GM21723 (cell line): ENCODE measurements around the gene ZMPSTE24.
"Not testable (repeated sequence)": the region's sequence is repeated elsewhere in the genome, so short reads cannot be mapped to it uniquely, and the experiment has no call there.

Source experiments
- ATAC-seq: cut with Tn5 transposase; IDR thresholded peaks from one replicate; pipeline ENCODE4 v1.9.1; 2021; ENCODE audit warnings: mild to moderate bottlenecking, moderate library complexity; ENCODE audit not compliant: unreplicated experiment

The ZMPSTE24 gene

DNA sequence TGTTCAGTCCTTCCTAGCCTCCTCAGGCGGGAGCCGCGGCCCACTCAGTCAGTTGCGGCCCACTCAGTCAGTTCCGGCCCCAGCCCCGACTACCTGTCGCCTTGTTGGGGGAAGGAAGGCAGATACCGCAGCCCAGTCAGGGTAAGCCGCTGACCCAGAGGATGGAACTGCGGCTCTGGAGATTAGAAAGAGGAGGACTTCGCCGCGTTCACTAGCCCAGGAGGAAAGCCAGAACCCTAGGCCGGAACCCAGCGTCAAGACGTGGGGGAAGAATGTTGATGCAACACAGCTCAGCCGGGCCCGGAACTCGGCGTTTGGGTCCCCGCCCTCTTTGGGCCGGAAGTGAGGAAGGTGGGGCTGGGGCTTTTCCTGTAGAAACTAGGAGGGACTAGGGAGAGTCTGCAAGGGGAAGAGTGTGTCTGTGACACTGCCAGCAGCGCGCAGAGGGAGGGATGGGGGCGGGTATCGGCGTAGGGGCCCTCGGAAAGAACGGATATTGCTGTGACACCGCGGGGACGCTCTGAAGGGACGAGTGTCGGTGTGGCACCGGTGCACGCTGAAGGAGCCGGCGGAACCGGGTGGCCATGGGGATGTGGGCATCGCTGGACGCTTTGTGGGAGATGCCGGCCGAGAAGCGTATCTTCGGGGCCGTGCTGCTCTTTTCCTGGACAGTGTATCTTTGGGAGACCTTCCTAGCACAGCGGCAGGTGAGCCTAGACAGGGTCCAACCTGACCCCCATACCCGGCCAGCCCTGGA, at the start of gene ZMPSTE24:
ZMPSTE24 (plus strand) TSS at position 549 of the 757 bp plus-strand sequence; CDS start at position 585, 36 bp downstream.
- ATAC-seq = peak; percentile 92

DNA sequence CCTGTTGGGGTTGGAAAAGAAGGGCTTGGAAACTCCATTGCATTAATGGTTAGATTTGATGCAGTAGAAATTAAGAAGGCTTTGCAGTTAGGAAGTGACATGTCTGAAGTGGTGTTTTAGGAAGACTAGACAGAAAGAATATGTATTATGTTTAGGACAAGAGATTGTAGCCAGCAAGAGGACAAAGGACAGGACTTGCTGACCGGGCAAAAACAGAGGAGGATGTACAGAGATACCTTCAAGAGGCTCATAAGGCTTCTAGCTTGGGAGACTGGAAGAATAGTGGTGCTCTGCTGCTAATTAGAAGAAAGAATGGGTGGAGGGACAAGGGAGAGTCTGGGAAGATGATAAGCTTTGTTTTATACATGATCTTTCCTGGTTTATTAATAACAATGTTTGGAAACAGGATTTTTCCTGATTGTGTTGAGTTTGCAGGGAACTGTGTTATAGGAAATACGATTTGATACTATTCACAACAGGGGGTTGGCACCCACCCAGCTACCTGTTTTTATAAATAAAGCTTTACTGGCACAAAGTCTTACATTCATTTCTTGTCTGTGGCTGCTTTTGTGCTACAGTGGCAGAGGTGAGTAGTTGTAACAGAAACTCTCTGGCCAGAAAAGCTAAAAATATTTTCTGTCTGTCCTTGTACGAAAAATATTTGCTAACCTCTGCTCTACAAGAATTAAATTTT, 47.4 kb upstream of the ZMPSTE24 start:
- no peak for ATAC-seq

DNA sequence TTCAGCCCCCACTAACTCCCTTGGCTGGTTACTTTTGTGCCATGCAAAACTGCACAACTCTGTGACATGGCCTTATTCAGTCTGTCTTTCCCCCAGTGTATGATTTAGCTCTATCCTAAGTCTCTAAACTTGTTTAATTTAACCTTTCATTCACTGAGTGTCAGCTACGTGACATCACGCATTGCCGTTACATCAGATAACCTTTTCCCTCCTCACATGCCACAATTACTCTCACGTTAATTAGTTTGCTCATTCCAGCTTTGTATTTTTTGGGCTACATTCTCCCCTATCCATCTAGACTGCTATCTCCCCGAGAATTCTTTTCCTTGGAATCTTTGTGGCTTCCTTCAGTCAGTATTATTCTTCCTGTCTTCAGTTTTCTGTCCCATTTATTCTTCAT, 39.7 kb upstream of the ZMPSTE24 start:
- ATAC-seq = no peak

DNA sequence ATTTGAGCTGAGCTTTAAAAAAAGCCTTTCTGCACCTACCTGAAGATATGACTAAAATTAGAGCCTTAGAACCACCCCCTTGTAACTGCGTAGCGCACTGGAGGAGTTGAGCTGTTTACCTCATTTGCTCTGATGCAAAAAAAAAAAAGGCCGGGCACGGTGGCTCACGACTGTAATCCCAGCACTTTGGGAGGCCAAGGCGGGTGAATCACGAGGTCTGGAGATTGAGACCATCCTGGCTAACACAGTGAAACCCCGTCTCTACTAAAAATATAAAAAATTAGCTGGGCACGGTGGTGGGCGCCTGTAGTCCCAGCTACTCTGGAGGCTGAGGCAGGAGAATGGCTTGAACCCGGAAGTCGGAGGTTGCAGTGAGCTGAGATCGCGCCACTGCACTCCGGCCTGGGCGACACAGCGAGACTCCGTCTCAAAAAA, 36.5 kb upstream of the ZMPSTE24 start:
- ATAC-seq = not testable (repeated sequence)

DNA sequence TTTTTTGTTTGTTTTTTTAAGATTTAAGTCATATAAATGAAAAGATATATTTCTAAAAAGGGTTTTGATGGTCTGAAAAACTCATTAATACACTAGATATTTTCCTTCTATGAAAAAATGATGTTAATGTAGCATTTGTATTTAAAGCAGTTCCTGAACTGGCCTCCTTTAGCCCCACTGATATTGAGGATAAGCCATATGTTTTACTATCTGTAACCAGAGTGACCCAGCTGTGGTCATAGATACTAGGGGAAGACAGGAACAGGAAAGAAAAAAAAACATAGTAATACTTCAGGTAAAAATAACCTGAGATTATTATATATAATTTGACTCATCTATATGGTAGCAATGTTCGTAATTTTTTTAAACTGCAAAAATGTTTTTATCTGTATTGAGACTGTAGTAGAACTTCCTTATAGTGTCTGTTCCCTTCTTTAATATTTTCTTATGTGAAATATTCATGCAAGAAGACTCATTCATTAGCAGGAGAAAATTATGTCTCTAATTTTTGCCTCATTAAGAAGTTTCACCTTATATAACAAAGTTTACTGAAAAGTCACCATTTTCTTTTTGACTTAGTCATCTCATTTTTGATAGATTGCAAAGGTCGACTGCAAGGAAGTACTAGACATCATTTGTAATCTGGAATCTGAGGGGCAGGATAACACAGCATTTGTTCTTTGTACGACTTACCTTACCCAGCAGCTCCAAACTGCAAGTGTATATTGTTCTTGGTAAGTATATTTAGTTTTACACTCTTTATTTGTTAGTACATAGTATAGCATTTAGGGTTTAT, 35.9 kb upstream of the ZMPSTE24 start:
- no peak for ATAC-seq

- no peak for ATAC-seq
Observed at GRCh38 chr1:40224040-40224439, 34.0 kb upstream of the ZMPSTE24 start.

DNA sequence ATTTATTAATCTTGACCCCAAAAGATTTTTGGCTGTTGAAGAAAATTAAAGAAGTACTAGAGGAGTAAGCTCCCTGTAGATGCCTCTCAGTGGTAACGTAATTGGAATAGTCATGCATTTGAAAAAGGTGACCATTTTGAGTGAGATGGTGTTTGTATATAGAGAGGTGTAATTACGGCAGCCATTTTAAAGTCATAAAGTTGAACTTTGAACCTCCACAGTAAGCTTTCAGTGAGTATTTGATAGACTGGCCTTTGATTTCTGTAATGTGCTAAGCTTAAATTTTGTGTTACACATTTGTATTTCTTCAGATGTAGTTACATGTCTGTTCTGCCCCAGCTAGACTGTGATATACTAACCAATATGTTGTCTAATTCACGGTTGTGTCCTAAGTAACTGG, 31.8 kb upstream of the ZMPSTE24 start:
- no peak for ATAC-seq

- peak; percentile 96 for ATAC-seq
Observed at GRCh38 chr1:40232444-40232843, 25.6 kb upstream of the ZMPSTE24 start.

DNA sequence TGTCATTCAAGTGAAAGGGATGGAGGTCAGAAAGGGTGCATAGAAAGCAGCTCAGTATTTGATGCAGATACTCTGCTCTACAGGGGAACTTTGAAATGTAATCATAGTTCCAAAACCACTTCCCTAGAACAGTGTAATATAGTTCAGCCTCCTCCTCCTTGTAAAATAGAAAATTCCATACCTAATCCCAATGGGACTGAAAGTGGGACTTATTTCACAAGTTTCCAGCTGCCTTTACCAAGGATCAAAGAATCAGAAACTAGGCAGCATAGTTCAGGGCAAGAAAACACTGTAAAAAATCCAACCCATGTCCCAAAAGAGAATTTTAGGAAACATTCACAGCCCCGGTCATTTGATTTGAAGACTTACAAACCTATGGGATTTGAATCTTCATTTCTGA, 18.4 kb upstream of the ZMPSTE24 start:
- no peak for ATAC-seq

GRCh38 chr1:40240390-40240789, 17.6 kb upstream of the ZMPSTE24 start:
- ATAC-seq = no peak

DNA sequence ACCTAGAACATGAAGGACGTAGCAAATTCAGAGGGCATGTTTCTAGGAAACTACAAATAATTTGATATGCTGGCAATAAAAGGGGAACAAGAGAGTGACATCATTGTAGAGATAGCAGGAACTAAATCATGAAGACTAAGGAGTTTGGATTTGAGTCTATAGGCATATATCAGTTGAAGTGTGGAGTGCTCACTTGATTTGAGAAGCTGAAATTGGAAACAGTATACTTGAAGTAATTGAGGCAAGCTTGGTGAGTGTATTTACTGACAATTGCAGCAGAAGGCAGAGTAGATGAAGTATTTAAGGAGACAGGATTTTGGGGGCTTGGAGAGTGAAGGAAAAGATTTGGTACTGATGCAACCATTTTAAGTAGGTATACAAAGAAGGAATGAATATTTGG, 16.7 kb upstream of the ZMPSTE24 start:
- ATAC-seq = peak; percentile 25

- ATAC-seq = no peak
Observed at GRCh38 chr1:40243351-40243750, 14.7 kb upstream of the ZMPSTE24 start.

- no peak for ATAC-seq
Observed at GRCh38 chr1:40244138-40244744, 13.8 kb upstream of the ZMPSTE24 start.

DNA sequence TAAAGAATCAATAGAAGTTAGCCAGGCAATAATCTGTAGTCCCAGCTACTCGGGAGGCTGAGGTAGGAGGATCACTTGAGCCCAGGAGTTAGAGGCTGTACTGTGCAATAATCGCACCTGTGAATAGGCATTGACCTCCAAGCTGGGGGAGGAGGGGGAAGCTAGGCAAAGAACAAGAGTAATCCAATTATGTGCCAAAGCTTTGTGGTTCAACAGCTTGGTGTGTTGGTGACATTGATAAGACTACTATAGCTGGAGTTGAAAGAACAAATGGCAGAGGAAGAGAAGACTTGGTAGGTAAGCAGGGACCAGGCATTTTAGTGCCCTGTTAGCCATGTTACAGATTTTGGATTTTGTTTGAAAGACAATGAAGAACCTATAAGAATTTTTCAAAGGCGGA, 12.3 kb upstream of the ZMPSTE24 start:
- ATAC-seq = no peak

- ATAC-seq = no peak
Observed at GRCh38 chr1:40247655-40248054, 10.4 kb upstream of the ZMPSTE24 start, which contains the start of gene TMCO2. Gene TMCO2, plus strand, starts transcription at chr1:40247937. Its CDS starts 57 bp downstream, at chr1:40247994.

DNA sequence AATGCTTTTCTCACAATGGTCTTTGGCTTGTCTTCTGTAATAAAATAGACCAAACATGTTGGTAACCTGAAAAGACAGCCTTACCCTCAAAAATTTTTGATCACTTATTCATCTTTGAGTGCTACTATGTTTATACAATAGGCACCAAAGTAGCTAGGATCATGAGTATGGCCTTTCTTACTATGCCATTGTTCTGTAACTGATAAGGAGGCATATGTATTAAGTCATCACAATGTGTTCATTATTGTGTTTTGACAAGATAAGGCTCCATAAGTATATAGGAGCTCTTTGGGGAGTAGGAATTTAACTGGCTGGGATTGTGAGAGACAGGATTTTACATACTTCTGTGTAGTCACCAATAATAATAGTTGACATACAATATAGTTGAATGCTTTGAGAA, 9.6 kb upstream of the ZMPSTE24 start:
- no peak for ATAC-seq

DNA sequence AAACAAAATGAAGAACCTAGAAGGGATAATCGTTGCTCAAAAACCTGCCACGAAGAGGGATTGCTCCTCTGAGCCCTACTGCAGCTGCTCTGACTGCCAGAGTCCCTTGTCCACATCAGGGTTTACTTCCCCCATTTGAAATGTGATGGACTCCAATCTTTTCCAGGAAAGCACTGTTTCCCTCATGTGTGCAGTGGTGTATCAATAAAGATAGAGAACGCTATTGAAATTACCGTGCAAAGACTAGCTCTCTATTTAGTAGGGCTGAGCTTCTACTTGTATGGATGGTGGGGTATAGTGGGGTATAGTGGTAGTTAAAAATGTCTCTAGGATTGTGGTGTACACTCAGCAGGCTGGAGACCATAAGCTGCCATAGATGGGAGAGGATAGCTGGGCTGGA, 6.6 kb upstream of the ZMPSTE24 start:
- ATAC-seq = no peak

DNA sequence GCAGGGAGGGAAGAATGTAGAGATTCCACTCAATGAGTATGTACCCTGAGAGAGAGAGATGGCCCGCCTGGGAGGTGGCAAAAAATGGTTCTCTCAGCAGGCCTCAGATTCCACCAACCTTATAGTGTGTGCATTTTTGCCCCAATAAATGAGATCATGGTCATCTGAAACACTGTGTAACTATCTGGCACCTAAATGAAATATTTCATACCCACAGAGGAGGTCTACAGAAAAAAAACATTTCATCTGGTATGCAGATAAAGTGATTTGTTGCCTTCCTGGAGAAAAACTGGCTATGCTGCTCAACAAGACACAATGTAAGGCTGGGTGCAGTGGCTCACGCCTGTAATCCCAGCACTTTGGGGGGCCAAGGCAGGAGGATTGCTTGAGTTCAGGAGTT, 5.4 kb upstream of the ZMPSTE24 start:
- ATAC-seq = no peak

DNA sequence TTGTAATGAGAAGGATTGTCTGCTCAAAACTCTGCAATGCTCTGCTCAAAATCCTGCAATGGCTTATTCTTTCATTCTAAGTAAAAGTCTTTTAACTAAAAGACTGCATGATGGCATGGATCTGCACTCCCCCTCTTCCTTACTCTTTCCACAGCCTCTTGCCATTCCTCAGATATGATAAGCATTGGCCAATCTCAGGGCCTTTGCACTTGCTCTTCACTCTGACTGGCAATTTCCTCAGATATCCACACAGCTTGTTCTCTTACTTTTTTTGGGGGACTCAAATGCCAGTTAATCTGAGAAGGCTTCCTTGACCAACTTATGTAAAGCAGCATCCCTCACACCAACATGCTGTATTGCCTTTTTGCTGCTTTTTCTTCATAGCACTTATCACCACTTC, 2.8 kb upstream of the ZMPSTE24 start:
- ATAC-seq = no peak

- no peak for ATAC-seq
Observed at GRCh38 chr1:40256401-40257084, 1.5 kb upstream of the ZMPSTE24 start.

DNA sequence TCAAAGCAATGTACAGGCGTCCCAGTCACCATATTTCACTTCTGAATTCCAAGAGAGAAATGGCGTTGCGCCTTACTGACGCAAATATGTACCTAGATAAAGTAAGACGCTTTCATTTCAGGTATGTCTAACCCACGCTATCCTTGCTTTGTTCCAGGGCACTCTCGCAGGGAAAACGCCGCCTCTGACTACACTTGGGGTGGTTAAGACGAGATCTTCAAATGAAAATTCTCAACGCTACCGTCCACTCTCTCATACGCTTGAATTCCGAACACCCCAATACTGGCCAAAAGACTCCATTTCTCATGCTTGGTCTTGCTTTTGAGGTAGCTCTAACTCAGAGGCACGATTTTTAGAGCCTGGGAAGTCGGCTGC, 736 bp upstream of the ZMPSTE24 start:
- ATAC-seq = peak; percentile 20
